A549 (cell line): ENCODE data around the gene CHN1. TPM values are rescaled to one million over a fixed set of nuclear protein-coding genes. Genes with fewer than 3 reads are reported as not detected.

ENCODE experiments used
- ATAC-seq, 2 experiments: fragments of 200-7000 bp in 1 of 2; fragments of >200 bp in 1 of 2; cut with Nextera tagmentation in 1 of 2; cut with Tn5 transposase in 1 of 2; 3 replicates each; pipeline versions ENCODE4 v1.8.0 to v1.9.1; 2018 to 2020; ENCODE audit warnings: mild to moderate bottlenecking in 1 of 2, moderate library complexity in 1 of 2
- CTCF ChIA-PET: fragments of 300-600 bp; sonication (Branson Sonifier 250); formaldehyde crosslinking; extraction: SDS; loops from one replicate; lab custom pipeline; 2021; ENCODE audit warnings: antibody characterized with exemption, inconsistent platforms; lab: Yijun Ruan, JAX
- POLR2A ChIA-PET: fragments of 350-600 bp; formaldehyde crosslinking; extraction: SDS; loops from one replicate; lab custom pipeline; 2021; ENCODE audit warnings: antibody characterized with exemption, inconsistent platforms; lab: Yijun Ruan, JAX
- DNase-seq, 2 experiments: peaks; one replicate each; pipeline versions ENCODE4 v3.0.0 to v3.0.0-alpha.2; 2011 to 2016; ENCODE audit warnings: low read depth in 1 of 2, low spot score in 1 of 2
- FAIRE-seq: peaks from 2 replicates; lab custom pipeline; 2011; peaks lifted over from hg19 to GRCh38; lab: Jason Lieb, UNC
- H3K27ac ChIP-seq, 2 experiments: fragments of >200 bp; sonication (Bioruptor Twin); formaldehyde crosslinking; 3 replicates each; pipeline ENCODE4 v1.5.1; 2016 to 2017
- H3K4me1 ChIP-seq: fragments of >200 bp; sonication (Bioruptor Twin); formaldehyde crosslinking; 3 replicates; pipeline ENCODE4 v1.6.1; 2016
- H3K4me2 ChIP-seq: fragments of >200 bp; sonication (Bioruptor Twin); formaldehyde crosslinking; 3 replicates; pipeline ENCODE4 v1.6.1; 2016
- H3K4me3 ChIP-seq: fragments of >200 bp; sonication (Bioruptor Twin); formaldehyde crosslinking; 3 replicates; pipeline ENCODE4 v1.5.1; 2016
- H3K9me3 ChIP-seq: fragments of >200 bp; sonication (Bioruptor Twin); formaldehyde crosslinking; 3 replicates; pipeline ENCODE4 v1.6.1; 2016
- BHLHE40 ChIP-seq: IDR thresholded peaks from 2 replicates; pipeline ENCODE4 v1.6.1; 2012; ENCODE audit warnings: low read depth, low read length, inconsistent platforms
- CHD4 ChIP-seq: fragments of 200-600 bp; sonication (generic); IDR thresholded peaks from 2 replicates; pipeline ENCODE4 v1.6.1; 2016; ENCODE audit warnings: antibody characterized with exemption, mild to moderate bottlenecking, borderline replicate concordance
- EP300 ChIP-seq, 2 experiments: fragments of >200 bp; sonication (Bioruptor Twin); formaldehyde crosslinking; IDR thresholded peaks; 2 replicates in 1 of 2; 3 replicates in 1 of 2; pipeline ENCODE4 v1.6.1; 2016 to 2017
- ESRRA ChIP-seq: fragments of 150-350 bp; IDR thresholded peaks from 2 replicates; pipeline ENCODE4 v1.6.1; 2014; ENCODE audit warnings: mild to moderate bottlenecking, low read length, borderline replicate concordance
- FOSB ChIP-seq: fragments of 250-450 bp; sonication (Bioruptor Pico); IDR thresholded peaks from 2 replicates; pipeline ENCODE4 v1.5.0; 2020; ENCODE audit warnings: mild to moderate bottlenecking, moderate library complexity
- FOXS1 ChIP-seq: fragments of 250-450 bp; sonication (Bioruptor Pico); IDR thresholded peaks from 2 replicates; pipeline ENCODE4 v1.5.0; 2020; ENCODE audit warnings: mild to moderate bottlenecking, moderate library complexity
- JUN ChIP-seq, 2 experiments: fragments of >200 bp; sonication (Bioruptor Twin); formaldehyde crosslinking; IDR thresholded peaks; 2 replicates in 1 of 2; 3 replicates in 1 of 2; pipeline ENCODE4 v1.6.1; 2016 to 2017
- KDM5A ChIP-seq: fragments of 200-600 bp; sonication (generic); IDR thresholded peaks from 2 replicates; pipeline ENCODE4 v1.6.1; 2016; ENCODE audit warnings: antibody characterized with exemption, mild to moderate bottlenecking
- MAX ChIP-seq: IDR thresholded peaks from 2 replicates; pipeline ENCODE4 v1.6.1; 2012
- MAZ ChIP-seq: fragments of 150-350 bp; IDR thresholded peaks from 2 replicates; pipeline ENCODE4 v1.6.1; 2014; ENCODE audit warnings: antibody characterized with exemption, low read depth, low read length, borderline replicate concordance
- NPAS2 ChIP-seq: fragments of 250-450 bp; sonication (Bioruptor Pico); IDR thresholded peaks from 2 replicates; pipeline ENCODE4 v1.8.0; 2022; ENCODE audit warnings: mild to moderate bottlenecking, moderate library complexity, borderline replicate concordance
- NR3C1 ChIP-seq: fragments of >200 bp; sonication (Bioruptor Twin); formaldehyde crosslinking; IDR thresholded peaks from 3 replicates; pipeline ENCODE4 v1.6.1; 2017
- PHF8 ChIP-seq: fragments of 200-600 bp; sonication (generic); IDR thresholded peaks from 2 replicates; pipeline ENCODE4 v1.6.1; 2016; ENCODE audit warnings: low read depth, mild to moderate bottlenecking, antibody characterized with exemption, moderate library complexity, borderline replicate concordance
- RAD21 ChIP-seq, 2 experiments: fragments of >200 bp in 1 of 2; sonication (Bioruptor Twin) in 1 of 2; formaldehyde crosslinking in 1 of 2; IDR thresholded peaks in 1 of 2; conservative IDR thresholded peaks in 1 of 2; 2 replicates in 1 of 2; 3 replicates in 1 of 2; pipeline ENCODE4 v1.6.1; 2012 to 2018; ENCODE audit warnings: inconsistent platforms in 1 of 2
- RFX5 ChIP-seq: fragments of 450-650 bp; IDR thresholded peaks from 2 replicates; pipeline ENCODE4 v1.7.1; 2014; ENCODE audit warnings: antibody characterized with exemption, mild to moderate bottlenecking, moderate library complexity
- RNF2 ChIP-seq: fragments of 200-600 bp; sonication (generic); IDR thresholded peaks from 2 replicates; pipeline ENCODE4 v1.6.1; 2016; ENCODE audit warnings: low read depth, mild to moderate bottlenecking, antibody characterized with exemption, moderate library complexity, borderline replicate concordance
- SMC3 ChIP-seq: fragments of >200 bp; sonication (Bioruptor Twin); formaldehyde crosslinking; IDR thresholded peaks from 3 replicates; pipeline ENCODE4 v1.6.1; 2018; ENCODE audit warnings: inconsistent platforms
- TFCP2L1 ChIP-seq: fragments of 250-450 bp; sonication (Bioruptor Pico); IDR thresholded peaks from 2 replicates; pipeline ENCODE4 v1.5.0; 2021; ENCODE audit warnings: mild to moderate bottlenecking
- ZFP36 ChIP-seq: fragments of 450-650 bp; IDR thresholded peaks from 2 replicates; pipeline ENCODE4 v1.6.1; 2014; ENCODE audit warnings: borderline replicate concordance; ENCODE audit not compliant: partially characterized antibody
- WGBS: methylation state at CpG from one replicate; pipeline ENCODE4 v1.1.6; 2017; ENCODE audit errors: missing lambda C conversion rate; 5-methylcytosine and 5-hydroxymethylcytosine counted together
- polyA plus RNA-seq, 4 experiments: library from polyadenylated mRNA; depleted of rRNA in 3 of 4; stranded (reverse); fragments of >200 nt; fragmentation: RNase III in 1 of 4; extraction: RNeasy Plus Mini Kit Qiagen cat#74134 plus additional on column Dnase treatment in 1 of 4; gene quantifications; 2 replicates in 3 of 4; 3 replicates in 1 of 4; pipeline ENCODE4 v1.2.3, GENCODE V29; 2011 to 2017
- TF ChIP-seq, protein P1 (sequence below): IDR thresholded peaks from 2 replicates; pipeline ENCODE4 v1.6.1; 2012; ENCODE audit warnings: low read depth, borderline replicate concordance
- TF ChIP-seq, protein P2 (sequence below): IDR thresholded peaks from 2 replicates; pipeline ENCODE4 v1.6.1; 2012
- TF ChIP-seq, protein P3 (sequence below): fragments of >200 bp; sonication (Bioruptor Twin); formaldehyde crosslinking; IDR thresholded peaks from 3 replicates; pipeline ENCODE4 v1.5.1; 2016
- TF ChIP-seq, protein P4 (sequence below): fragments of 450-650 bp; IDR thresholded peaks from 2 replicates; pipeline ENCODE4 v1.6.1; 2014; ENCODE audit warnings: antibody characterized with exemption

The CHN1 gene
- polyA plus RNA-seq, 2 of the 4 experiments (the other 2 are of a cell fraction), result 20.9 to 46.6 TPM

- H3K9me3 ChIP-seq, result no peaks in the 10 kb centered on the region
- ChIA-PET POLR2A (no interaction called here), CTCF (interaction anchor here (1.1 to 10.8 kb wide), 3 partner anchors 19 to 214 kb away, joined by 3 to 274 read pairs (median 7); no protein-coding TSS in a partner anchor)
- H3K4me2 ChIP-seq, result no peak overlapping the region
- H3K4me3 ChIP-seq, result no peak overlapping the region
- TF ChIP-seq EP300 (IDR thresholded peaks at IDR 0.05), result no peak
- no peak for TF ChIP-seq BHLHE40
- TF ChIP-seq RFX5, result no peak
- TF ChIP-seq TFCP2L1, result no peak
- no peak for TF ChIP-seq NR3C1
- TF ChIP-seq ESRRA, result no peak
- no peak for TF ChIP-seq RNF2
- WGBS, result 86% methylated on average over 4 of the region's 4 CpGs
- FAIRE-seq (no peak), DNase-seq (no peak), ATAC-seq (no peak)
- H3K4me1 ChIP-seq, result peaks cover 7% of the 10 kb centered on the region
- no peak overlapping the region for H3K27ac ChIP-seq
Observed at GRCh38 chr2:174774886-174775285, 230.3 kb downstream of the CHN1 start.

DNA sequence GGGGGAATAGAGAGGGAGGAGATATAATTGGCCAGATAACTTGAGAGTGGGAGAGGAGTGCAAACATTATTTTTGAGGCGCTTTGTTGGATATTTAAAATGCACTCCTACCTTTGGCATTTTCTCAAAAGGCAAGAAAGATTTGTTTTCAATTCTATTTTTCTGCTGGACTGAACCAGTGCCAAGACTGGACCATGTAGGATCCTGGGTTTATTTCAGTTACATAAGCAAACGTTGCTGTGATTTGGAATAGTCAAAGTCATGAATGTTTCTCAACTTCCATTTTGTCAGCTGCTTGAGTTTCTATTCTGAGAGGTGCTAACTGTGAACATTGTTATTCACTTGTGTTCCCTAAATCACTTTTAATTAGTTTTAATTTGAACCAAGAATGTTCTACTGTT lies 232.0 kb downstream of the CHN1 start:
- Histone ChIP-seq H3K27ac (no peak overlapping the region), H3K4me3 (no peak overlapping the region)
- no peak for ATAC-seq
- WGBS, result 60% methylated on average over 2 of the region's 2 CpGs
- CTCF ChIA-PET, result interaction anchor here (0.5 to 10.8 kb wide), 11 partner anchors 8 to 272 kb away, joined by 3 to 274 read pairs (median 16); partner anchors contain the start of genes CHN1 and CHRNA1
- TF ChIP-seq PHF8 (no peak), MAZ (no peak), ZFP36 (no peak), JUN (IDR thresholded peaks at IDR 0.05) (no peak)
- TF ChIP-seq, protein P1, sequence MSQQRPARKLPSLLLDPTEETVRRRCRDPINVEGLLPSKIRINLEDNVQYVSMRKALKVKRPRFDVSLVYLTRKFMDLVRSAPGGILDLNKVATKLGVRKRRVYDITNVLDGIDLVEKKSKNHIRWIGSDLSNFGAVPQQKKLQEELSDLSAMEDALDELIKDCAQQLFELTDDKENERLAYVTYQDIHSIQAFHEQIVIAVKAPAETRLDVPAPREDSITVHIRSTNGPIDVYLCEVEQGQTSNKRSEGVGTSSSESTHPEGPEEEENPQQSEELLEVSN, result no peak
- TF ChIP-seq, all 56 proteins: peak for 0
- peaks cover 7% of the 10 kb centered on the region for H3K4me1 ChIP-seq
- FAIRE-seq, result no peak
- no peak for DNase-seq
- no peak overlapping the region for H3K4me2 ChIP-seq
- no peaks in the 10 kb centered on the region for H3K9me3 ChIP-seq
- POLR2A ChIA-PET, result no interaction called here

DNA sequence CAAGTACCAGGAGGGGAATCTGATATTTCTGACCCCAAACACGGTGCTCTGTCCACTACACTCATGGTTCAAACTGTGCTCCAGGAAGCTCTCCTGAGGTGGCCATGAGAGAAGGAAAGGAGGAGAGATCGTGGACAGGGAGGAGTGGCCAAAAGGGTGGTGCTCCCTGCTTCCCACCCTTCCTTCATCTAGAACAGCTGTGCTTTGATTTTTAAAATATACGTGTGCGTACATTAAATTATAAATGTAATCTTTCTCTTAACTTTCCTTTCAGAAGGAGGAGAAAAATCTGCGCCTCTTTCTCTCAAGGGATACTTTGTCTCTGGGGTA lies 232.7 kb downstream of the CHN1 start:
- WGBS, result 87% methylated on average over 5 of the region's 5 CpGs
- no peak; a peak in 1 of 6 replicates for ATAC-seq
- Histone ChIP-seq H3K4me1 (peaks cover 7% of the 10 kb centered on the region), H3K4me3 (no peak overlapping the region), H3K9me3 (no peaks in the 10 kb centered on the region), H3K27ac (peak overlapping the region in 1 of 2 experiments; percentile 77; a peak in 3 of 6 replicates)
- DNase-seq, result no peak
- POLR2A ChIA-PET, result interaction anchor here (1.9 kb wide), 1 partner anchor 200 kb away, joined by 6 read pairs; no protein-coding TSS in a partner anchor
- no peak for TF ChIP-seq FOXS1
- TF ChIP-seq NPAS2, result no peak
- TF ChIP-seq FOSB (CRISPR knock-in tag), result no peak
- no peak for TF ChIP-seq CHD4
- TF ChIP-seq KDM5A, result no peak
- no peak for TF ChIP-seq MAX
- TF ChIP-seq, all 56 proteins: peak for 0
- peak overlapping the region; percentile 73; the same call in 2 of the 3 replicates for H3K4me2 ChIP-seq
- FAIRE-seq, result no peak
- CTCF ChIA-PET, result interaction anchor here (0.5 to 10.8 kb wide), 41 partner anchors 8 to 510 kb away, joined by 3 to 274 read pairs (median 7); partner anchors contain the start of genes CHN1 and CHRNA1

- DNase-seq (peak; percentile 70 to 87), ATAC-seq (peak; percentile 99), FAIRE-seq (no peak)
- Histone ChIP-seq H3K27ac (peak overlapping the region; percentile 41 to 77; a peak in 5 of 6 replicates), H3K9me3 (no peaks in the 10 kb centered on the region), H3K4me1 (peaks cover 7% of the 10 kb centered on the region), H3K4me2 (peak overlapping the region; percentile 73), H3K4me3 (no peak overlapping the region)
- TF ChIP-seq EP300 (IDR thresholded peaks at IDR 0.05) (no peak), RAD21 (conservative IDR thresholded peaks at IDR 0.05 in 1 of 2, IDR thresholded peaks at IDR 0.05 in 1 of 2) (peak; percentile 96 to 97), SMC3 (peak; percentile 95)
- TF ChIP-seq, protein P2, sequence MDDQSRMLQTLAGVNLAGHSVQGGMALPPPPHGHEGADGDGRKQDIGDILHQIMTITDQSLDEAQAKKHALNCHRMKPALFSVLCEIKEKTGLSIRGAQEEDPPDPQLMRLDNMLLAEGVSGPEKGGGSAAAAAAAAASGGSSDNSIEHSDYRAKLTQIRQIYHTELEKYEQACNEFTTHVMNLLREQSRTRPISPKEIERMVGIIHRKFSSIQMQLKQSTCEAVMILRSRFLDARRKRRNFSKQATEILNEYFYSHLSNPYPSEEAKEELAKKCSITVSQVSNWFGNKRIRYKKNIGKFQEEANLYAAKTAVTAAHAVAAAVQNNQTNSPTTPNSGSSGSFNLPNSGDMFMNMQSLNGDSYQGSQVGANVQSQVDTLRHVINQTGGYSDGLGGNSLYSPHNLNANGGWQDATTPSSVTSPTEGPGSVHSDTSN, result no peak
- TF ChIP-seq, protein P3, sequence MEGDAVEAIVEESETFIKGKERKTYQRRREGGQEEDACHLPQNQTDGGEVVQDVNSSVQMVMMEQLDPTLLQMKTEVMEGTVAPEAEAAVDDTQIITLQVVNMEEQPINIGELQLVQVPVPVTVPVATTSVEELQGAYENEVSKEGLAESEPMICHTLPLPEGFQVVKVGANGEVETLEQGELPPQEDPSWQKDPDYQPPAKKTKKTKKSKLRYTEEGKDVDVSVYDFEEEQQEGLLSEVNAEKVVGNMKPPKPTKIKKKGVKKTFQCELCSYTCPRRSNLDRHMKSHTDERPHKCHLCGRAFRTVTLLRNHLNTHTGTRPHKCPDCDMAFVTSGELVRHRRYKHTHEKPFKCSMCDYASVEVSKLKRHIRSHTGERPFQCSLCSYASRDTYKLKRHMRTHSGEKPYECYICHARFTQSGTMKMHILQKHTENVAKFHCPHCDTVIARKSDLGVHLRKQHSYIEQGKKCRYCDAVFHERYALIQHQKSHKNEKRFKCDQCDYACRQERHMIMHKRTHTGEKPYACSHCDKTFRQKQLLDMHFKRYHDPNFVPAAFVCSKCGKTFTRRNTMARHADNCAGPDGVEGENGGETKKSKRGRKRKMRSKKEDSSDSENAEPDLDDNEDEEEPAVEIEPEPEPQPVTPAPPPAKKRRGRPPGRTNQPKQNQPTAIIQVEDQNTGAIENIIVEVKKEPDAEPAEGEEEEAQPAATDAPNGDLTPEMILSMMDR, result peak; percentile 93
- TF ChIP-seq, protein P4, sequence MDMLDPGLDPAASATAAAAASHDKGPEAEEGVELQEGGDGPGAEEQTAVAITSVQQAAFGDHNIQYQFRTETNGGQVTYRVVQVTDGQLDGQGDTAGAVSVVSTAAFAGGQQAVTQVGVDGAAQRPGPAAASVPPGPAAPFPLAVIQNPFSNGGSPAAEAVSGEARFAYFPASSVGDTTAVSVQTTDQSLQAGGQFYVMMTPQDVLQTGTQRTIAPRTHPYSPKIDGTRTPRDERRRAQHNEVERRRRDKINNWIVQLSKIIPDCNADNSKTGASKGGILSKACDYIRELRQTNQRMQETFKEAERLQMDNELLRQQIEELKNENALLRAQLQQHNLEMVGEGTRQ, result peak; percentile 59
- CTCF ChIA-PET, result interaction anchor here (0.5 to 10.8 kb wide), 69 partner anchors 7 to 1357 kb away, joined by 3 to 274 read pairs (median 5); partner anchors contain the start of genes CHN1 and CHRNA1
- POLR2A ChIA-PET, result interaction anchor here (0.6 to 1.9 kb wide), 4 partner anchors 201 to 426 kb away, joined by 3 to 6 read pairs (median 4); no protein-coding TSS in a partner anchor
- WGBS, result 36% methylated on average over 14 of the region's 14 CpGs
Observed at GRCh38 chr2:174771631-174772471, 233.3 kb downstream of the CHN1 start.
